Endothelial cell of umbilical vein (primary cell): ENCODE data around the gene TMEM94. TPM values are rescaled to one million over a fixed set of nuclear protein-coding genes. Genes with fewer than 3 reads are reported as not detected.

Experiments used
- BruUV-seq: library from RNA; stranded (reverse); fragments of 400-500 nt; replicated peaks from 2 replicates; lab custom pipeline; 2021; lab: Mats Ljungman, UMichigan
- CTCF ChIA-PET: fragments of 300-600, 350-600 bp; sonication (Branson Sonifier 250); formaldehyde crosslinking; loops from one replicate; lab custom pipeline; 2021; ENCODE audit warnings: antibody characterized with exemption, inconsistent platforms; lab: Charles Lee
- POLR2A ChIA-PET: fragments of 300-600, 350-600 bp; sonication (Branson Sonifier 250); formaldehyde crosslinking; loops from one replicate; lab custom pipeline; 2021; ENCODE audit warnings: antibody characterized with exemption, inconsistent platforms; lab: Charles Lee
- DNase-seq: peaks from one replicate; pipeline ENCODE4 v3.0.0-alpha.2; 2011; ENCODE audit warnings: low read depth, low spot score
- FAIRE-seq: peaks from 2 replicates; lab custom pipeline; 2011; peaks lifted over from hg19 to GRCh38; lab: Jason Lieb, UNC
- H2AFZ ChIP-seq: 2 replicates; pipeline ENCODE4 v1.6.0; 2012; ENCODE audit warnings: low read depth, low read length, control low read depth, inconsistent platforms
- H3K27ac ChIP-seq: 2 replicates; pipeline ENCODE4 v1.5.1; 2011; ENCODE audit warnings: low read depth, mild to moderate bottlenecking, control low read depth, low read length, moderate library complexity; ENCODE audit not compliant: insufficient read depth
- H3K27me3 ChIP-seq, 2 experiments: 2 replicates each; pipeline versions ENCODE4 v1.6.0 to v1.6.1; 2011; ENCODE audit warnings: low read length in 2 of 2, mixed read lengths in 1 of 2; ENCODE audit not compliant: control insufficient read depth in 2 of 2, insufficient read depth in 2 of 2
- H3K36me3 ChIP-seq, 2 experiments: 2 replicates in 1 of 2; 3 replicates in 1 of 2; pipeline ENCODE4 v1.5.1; 2011; ENCODE audit warnings: low read length in 2 of 2, mild to moderate bottlenecking in 1 of 2, moderate library complexity in 1 of 2; ENCODE audit not compliant: control insufficient read depth in 2 of 2, insufficient read depth in 2 of 2; ENCODE audit errors: extremely low read depth in 1 of 2
- H3K4me1 ChIP-seq: 3 replicates; pipeline ENCODE4 v1.5.1; 2011; ENCODE audit warnings: mild to moderate bottlenecking, low read length; ENCODE audit not compliant: control insufficient read depth, insufficient read depth; ENCODE audit errors: extremely low read depth
- H3K4me2 ChIP-seq: 2 replicates; pipeline ENCODE4 v1.6.1; 2011; ENCODE audit warnings: low read length, control low read depth, mixed read lengths; ENCODE audit not compliant: insufficient read depth
- H3K4me3 ChIP-seq, 3 experiments: fragments of 200-600 bp in 1 of 3; sonication (generic), shearing (Covaris generic) in 1 of 3; replicated peaks in 1 of 3; 2 replicates each; pipeline ENCODE4 v1.5.1; 2011 to 2016; ENCODE audit warnings: control low read depth in 3 of 3, low read length in 3 of 3, mild to moderate bottlenecking in 2 of 3, inconsistent platforms in 1 of 3, low read depth in 1 of 3, moderate library complexity in 1 of 3; ENCODE audit not compliant: insufficient read depth in 1 of 3
- H3K79me2 ChIP-seq: 2 replicates; pipeline ENCODE4 v1.6.0; 2012; ENCODE audit warnings: low read length, inconsistent platforms; ENCODE audit not compliant: control insufficient read depth, insufficient read depth
- H3K9ac ChIP-seq: replicated peaks from 2 replicates; pipeline ENCODE3; 2011; ENCODE audit warnings: low read length, control low read depth; ENCODE audit not compliant: insufficient read depth; ENCODE audit errors: extremely low read depth
- H3K9me1 ChIP-seq: replicated peaks from 3 replicates; pipeline ENCODE4 v1.6.0; 2011; ENCODE audit warnings: mild to moderate bottlenecking, low read length; ENCODE audit not compliant: control insufficient read depth, insufficient read depth; ENCODE audit errors: extremely low read depth
- H3K9me3 ChIP-seq: replicated peaks from 2 replicates; pipeline ENCODE4 v1.5.1; 2012; ENCODE audit warnings: low read length, inconsistent platforms; ENCODE audit not compliant: control insufficient read depth, insufficient read depth
- H4K20me1 ChIP-seq: replicated peaks from 2 replicates; pipeline ENCODE3; 2011; ENCODE audit warnings: mild to moderate bottlenecking, low read length; ENCODE audit not compliant: control insufficient read depth, insufficient read depth; ENCODE audit errors: extremely low read depth
- CTCF ChIP-seq, 2 donors: IDR thresholded peaks; 1 replicate in 1 of 2; 2 replicates in 1 of 2; pipeline ENCODE4 v1.5.1; 2011; ENCODE audit warnings: low read length in 2 of 2, mild to moderate bottlenecking in 2 of 2, moderate library complexity in 2 of 2, control low read depth in 1 of 2, inconsistent platforms in 1 of 2, low read depth in 1 of 2; ENCODE audit not compliant: insufficient read depth in 1 of 2; ENCODE audit errors: extremely low read depth in 1 of 2
- EZH2 ChIP-seq: IDR thresholded peaks from 2 replicates; pipeline ENCODE4 v1.6.1; 2012; ENCODE audit warnings: borderline replicate concordance, low read depth, mild to moderate bottlenecking, moderate library complexity, low read length, inconsistent platforms; ENCODE audit not compliant: severe bottlenecking
- FOS ChIP-seq: IDR thresholded peaks from 2 replicates; pipeline ENCODE4 v1.6.1; 2011; ENCODE audit warnings: mild to moderate bottlenecking, low read length, moderate library complexity, borderline replicate concordance; ENCODE audit not compliant: insufficient read depth
- GATA2 ChIP-seq: IDR thresholded peaks from 2 replicates; pipeline ENCODE4 v1.7.0; 2011; ENCODE audit warnings: low read depth, mild to moderate bottlenecking, moderate library complexity, mixed read lengths, low read length; ENCODE audit not compliant: insufficient read length, insufficient read depth
- JUN ChIP-seq: IDR thresholded peaks from 2 replicates; pipeline ENCODE4 v1.6.1; 2011; ENCODE audit warnings: borderline replicate concordance, low read depth; ENCODE audit not compliant: insufficient read length, insufficient read depth
- MAX ChIP-seq: IDR thresholded peaks from 2 replicates; pipeline ENCODE4 v1.6.1; 2011; ENCODE audit not compliant: insufficient read depth, insufficient read length
- MYC ChIP-seq: IDR thresholded peaks from one replicate; pipeline ENCODE4 v1.6.1; 2011; ENCODE audit warnings: mild to moderate bottlenecking, low read depth, low read length
- POLR2A ChIP-seq: IDR thresholded peaks from 2 replicates; pipeline ENCODE4 v1.6.1; 2012; ENCODE audit warnings: low read depth, mild to moderate bottlenecking, control low read depth, low read length
- POLR2AphosphoS5 ChIP-seq: IDR thresholded peaks from 2 replicates; pipeline ENCODE4 v1.6.1; 2012; ENCODE audit warnings: low read depth, mild to moderate bottlenecking, control low read depth, low read length, moderate library complexity; ENCODE audit not compliant: insufficient read depth
- dilution Hi-C: fragments of 300-500 bp; cut with MboI; formaldehyde crosslinking; loops from one replicate; pipeline ENCODE4 v1.15.0; 2019; ENCODE audit warnings: low sequenced_read_pairs; ENCODE audit not compliant: extremely low pct_ligation_motif_present
- intact Hi-C: fragments of 100-400 bp; cut with micrococcal nuclease; formaldehyde crosslinking; loops from one replicate; pipeline ENCODE4 v1.10.0; 2022
- polyA plus RNA-seq, 4 experiments: library from polyadenylated mRNA; depleted of rRNA in 3 of 4; stranded (reverse) in 3 of 4; unstranded in 1 of 4; fragments of >200 nt; gene quantifications; 2 replicates each; pipeline versions ENCODE4 v1.2.1 to v1.2.3, GENCODE V29; 2011 to 2012; ENCODE audit warnings: missing spikeins in 1 of 4
- total RNA-seq: library from RNA; stranded (reverse); gene quantifications from 2 replicates; pipeline ENCODE4 v1.2.3, GENCODE V29; 2021

The TMEM94 gene
- total and polyA plus RNA-seq, 2 donors (not counting 3 experiments of a cell fraction or from before 2014, with no cell fraction given): 69.2 to 75.9 TPM

GRCh38 chr17:75480281-75480680, 23.8 kb downstream of the TMEM94 start:
- H4K20me1 ChIP-seq: no peaks in the 10 kb centered on the region
- no peaks in the 10 kb centered on the region for H3K9me1 ChIP-seq
- dilution Hi-C loops: no loop called here
- ChIA-PET CTCF (interaction anchor here (1.7 to 2.2 kb wide), 2 partner anchors 36 to 58 kb away, joined by 4 to 5 read pairs; partner anchors contain the start of gene TSEN54), POLR2A (no interaction called here)
- DNase-seq: no peak
- H3K36me3 ChIP-seq: no peaks in the 10 kb centered on the region
- intact Hi-C loops: no loop called here
- no TSS peak for BruUV-seq
- FAIRE-seq: no peak
- H2AFZ ChIP-seq: no peak overlapping the region
- H3K79me2 ChIP-seq: no peaks in the 10 kb centered on the region
- H3K9ac ChIP-seq: no peak overlapping the region
- H3K4me1 ChIP-seq: peaks cover 11% of the 10 kb centered on the region
- no peak overlapping the region for H3K4me2 ChIP-seq
- TF ChIP-seq FOS: no peak
- TF ChIP-seq CTCF (IDR thresholded peaks at IDR 0.05; ENCODE audit: extremely low read depth in 1 of 2, insufficient read depth in 1 of 2, low read depth in 1 of 2, low read length in 2 of 2): no peak
- no peak for TF ChIP-seq EZH2
- TF ChIP-seq POLR2AphosphoS5: no peak
- TF ChIP-seq JUN: no peak
- TF ChIP-seq MAX: no peak
- no peak for TF ChIP-seq MYC
- no peak for TF ChIP-seq POLR2A
- no peak for TF ChIP-seq GATA2
- no peak overlapping the region for H3K27ac ChIP-seq
- H3K4me3 ChIP-seq: no peak overlapping the region
- H3K9me3 ChIP-seq: no peaks in the 10 kb centered on the region
- H3K27me3 ChIP-seq: no peaks in the 10 kb centered on the region
